ENCODE results near the gene CREBBP. TPM values are rescaled to one million over a fixed set of nuclear protein-coding genes. Genes with fewer than 3 reads are reported as not detected.
"Not testable (repeated sequence)": the region's sequence is repeated elsewhere in the genome, so short reads cannot be mapped to it uniquely, and the experiment has no call there.

The CREBBP gene
- total and polyA plus RNA-seq, 2 experiments from 2014 or later = 24.4 to 33.8 TPM

DNA sequence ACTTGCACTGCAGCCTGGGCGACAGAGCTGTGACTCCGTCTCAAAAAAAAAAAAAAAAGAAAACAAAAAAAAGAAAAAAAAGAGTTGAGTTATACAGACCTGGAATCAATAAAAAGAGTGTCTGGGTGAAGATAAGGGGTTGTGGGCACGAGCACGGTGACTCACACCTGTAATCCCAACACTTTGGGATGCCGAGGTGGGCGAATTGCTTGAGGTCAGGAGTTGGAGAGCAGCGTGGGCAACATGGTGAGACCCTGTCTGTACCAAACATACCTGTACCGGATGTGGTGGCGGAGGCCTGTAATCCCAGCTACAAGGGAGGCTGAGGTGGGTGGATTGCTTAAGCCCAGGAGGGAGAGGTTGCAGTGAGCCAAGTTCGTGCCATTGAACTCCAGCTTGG lies 161.9 kb downstream of the CREBBP start:
- Histone ChIP-seq H3K9me3 (ENCODE audit: low read depth) (no peaks in the 10 kb centered on the region), H3K36me3 (no peaks in the 10 kb centered on the region), H3K27me3 (no peaks in the 10 kb centered on the region), H3K4me3 (no peak overlapping the region), H3K4me1 (ENCODE audit: low read depth) (no peaks in the 10 kb centered on the region), H3K27ac (no peak overlapping the region)
- DNase-seq (ENCODE audit: low read depth in 1 of 2, low spot score in 1 of 2) = no peak
- TF ChIP-seq, protein P1, sequence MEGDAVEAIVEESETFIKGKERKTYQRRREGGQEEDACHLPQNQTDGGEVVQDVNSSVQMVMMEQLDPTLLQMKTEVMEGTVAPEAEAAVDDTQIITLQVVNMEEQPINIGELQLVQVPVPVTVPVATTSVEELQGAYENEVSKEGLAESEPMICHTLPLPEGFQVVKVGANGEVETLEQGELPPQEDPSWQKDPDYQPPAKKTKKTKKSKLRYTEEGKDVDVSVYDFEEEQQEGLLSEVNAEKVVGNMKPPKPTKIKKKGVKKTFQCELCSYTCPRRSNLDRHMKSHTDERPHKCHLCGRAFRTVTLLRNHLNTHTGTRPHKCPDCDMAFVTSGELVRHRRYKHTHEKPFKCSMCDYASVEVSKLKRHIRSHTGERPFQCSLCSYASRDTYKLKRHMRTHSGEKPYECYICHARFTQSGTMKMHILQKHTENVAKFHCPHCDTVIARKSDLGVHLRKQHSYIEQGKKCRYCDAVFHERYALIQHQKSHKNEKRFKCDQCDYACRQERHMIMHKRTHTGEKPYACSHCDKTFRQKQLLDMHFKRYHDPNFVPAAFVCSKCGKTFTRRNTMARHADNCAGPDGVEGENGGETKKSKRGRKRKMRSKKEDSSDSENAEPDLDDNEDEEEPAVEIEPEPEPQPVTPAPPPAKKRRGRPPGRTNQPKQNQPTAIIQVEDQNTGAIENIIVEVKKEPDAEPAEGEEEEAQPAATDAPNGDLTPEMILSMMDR (IDR thresholded peaks at IDR 0.05; ENCODE audit: low read depth, low read length) = no peak

DNA sequence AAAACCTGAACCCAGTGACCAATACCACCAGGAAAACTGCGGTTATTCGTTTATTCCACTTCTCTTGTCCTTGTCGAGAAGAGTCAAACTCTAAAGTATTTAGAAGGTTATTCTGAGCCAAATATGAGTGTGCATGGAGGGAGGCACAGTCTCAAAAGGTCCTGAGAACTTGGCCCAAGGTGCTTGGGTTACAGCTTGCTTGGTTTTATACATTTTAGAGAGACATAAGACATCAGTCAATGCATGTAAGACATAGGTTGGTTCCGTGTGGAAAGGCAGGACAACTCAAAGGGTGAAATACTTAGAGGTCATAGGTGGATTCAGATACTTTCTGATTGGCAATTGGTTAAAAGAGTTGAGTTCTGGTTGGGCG lies 162.5 kb downstream of the CREBBP start:
- Histone ChIP-seq H3K36me3 (no peaks in the 10 kb centered on the region), H3K4me1 (ENCODE audit: low read depth) (no peaks in the 10 kb centered on the region), H3K27me3 (no peaks in the 10 kb centered on the region), H3K27ac (peak overlapping the region; percentile 95), H3K4me3 (peak overlapping the region; percentile 96), H3K9me3 (ENCODE audit: low read depth) (no peaks in the 10 kb centered on the region)
- TF ChIP-seq, protein P1 (IDR thresholded peaks at IDR 0.05; ENCODE audit: low read depth, low read length) = no peak
- peak in 1 of 2 donors; percentile 4 for DNase-seq (ENCODE audit: low read depth in 1 of 2, low spot score in 1 of 2)

DNA sequence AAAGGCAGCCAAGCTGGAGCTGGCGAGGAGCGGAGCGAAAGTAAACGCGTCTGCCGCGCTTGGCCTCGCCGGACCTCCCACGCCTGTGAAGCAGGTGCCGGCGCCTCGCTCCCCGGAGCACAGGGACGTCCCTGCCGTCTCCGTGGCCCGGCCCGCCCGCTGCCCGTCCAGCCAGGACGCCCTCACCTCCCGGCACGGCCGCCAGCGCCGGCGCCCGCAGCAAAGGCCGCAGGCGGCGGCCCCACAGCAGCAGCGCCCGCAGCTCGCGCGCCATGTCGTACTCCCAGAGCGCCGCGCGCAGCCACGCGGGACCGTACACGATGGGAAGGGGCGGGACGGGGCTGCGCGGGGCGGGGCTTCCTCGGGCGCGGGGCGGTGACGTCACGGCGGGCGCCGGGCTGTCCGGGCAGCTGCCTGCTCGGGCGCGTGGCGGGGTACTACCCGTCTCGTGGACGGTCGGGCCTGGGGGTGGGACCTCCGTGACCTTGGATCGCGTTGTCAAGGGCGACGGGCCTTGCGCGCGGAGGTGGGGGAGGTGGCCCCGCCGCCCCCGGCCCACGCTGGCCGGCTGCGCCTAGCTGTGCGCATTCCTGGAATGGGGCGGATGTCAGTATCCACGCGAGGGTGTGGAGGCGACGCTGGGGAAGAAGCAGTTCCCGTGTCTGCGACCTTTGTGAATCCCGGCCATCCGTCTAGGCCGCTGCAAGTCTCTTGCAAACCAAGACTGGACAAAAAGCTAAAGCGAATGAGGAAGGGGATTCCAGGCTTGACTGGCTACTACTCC lies 163.1 kb downstream of the CREBBP start, which contains the start of gene TRAP1:
Gene TRAP1, minus strand, starts transcription at position 290 of the 784 bp plus-strand sequence. Its CDS starts 16 bp downstream, at position 274.
- Histone ChIP-seq H3K4me3 (peak within 1 kb of the TSS; percentile 96), H3K36me3 (no peaks in the 10 kb centered on the region), H3K27me3 (no peaks in the 10 kb centered on the region), H3K4me1 (ENCODE audit: low read depth) (no peaks in the 10 kb centered on the region), H3K9me3 (ENCODE audit: low read depth) (no peaks in the 10 kb centered on the region), H3K27ac (peak within 1 kb of the TSS; percentile 95)
- DNase-seq (ENCODE audit: low read depth in 1 of 2, low spot score in 1 of 2) = peak; percentile 89 to 92
- TF ChIP-seq, protein P1 (IDR thresholded peaks at IDR 0.05; ENCODE audit: low read depth, low read length) = no peak

DNA sequence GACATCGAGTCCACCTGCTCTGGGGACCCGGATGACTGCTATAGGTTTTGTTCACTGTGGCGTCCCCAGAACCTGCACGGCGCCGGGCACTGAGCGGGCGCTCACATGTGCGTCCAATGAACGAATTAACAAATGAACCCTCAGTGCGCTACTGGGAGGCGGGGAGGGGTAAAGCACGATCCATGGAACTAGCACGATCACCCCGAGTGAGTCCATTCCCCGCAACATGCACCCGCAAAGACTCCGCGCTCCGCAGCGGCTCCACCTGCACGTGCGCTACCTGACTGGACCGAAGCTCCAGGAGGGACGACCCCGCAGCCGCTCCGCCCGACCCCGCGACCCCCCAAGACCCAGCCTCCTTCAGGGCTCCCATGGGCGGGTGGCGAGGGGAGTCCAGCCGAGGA lies 163.7 kb downstream of the CREBBP start:
- TF ChIP-seq, protein P1 (IDR thresholded peaks at IDR 0.05; ENCODE audit: low read depth, low read length) = no peak
- Histone ChIP-seq H3K4me1 (ENCODE audit: low read depth) (no peaks in the 10 kb centered on the region), H3K27ac (peak overlapping the region; percentile 95), H3K36me3 (no peaks in the 10 kb centered on the region), H3K4me3 (peak overlapping the region; percentile 96), H3K27me3 (no peaks in the 10 kb centered on the region), H3K9me3 (ENCODE audit: low read depth) (no peaks in the 10 kb centered on the region)
- peak; percentile 12 to 40 for DNase-seq (ENCODE audit: low read depth in 1 of 2, low spot score in 1 of 2)

DNA sequence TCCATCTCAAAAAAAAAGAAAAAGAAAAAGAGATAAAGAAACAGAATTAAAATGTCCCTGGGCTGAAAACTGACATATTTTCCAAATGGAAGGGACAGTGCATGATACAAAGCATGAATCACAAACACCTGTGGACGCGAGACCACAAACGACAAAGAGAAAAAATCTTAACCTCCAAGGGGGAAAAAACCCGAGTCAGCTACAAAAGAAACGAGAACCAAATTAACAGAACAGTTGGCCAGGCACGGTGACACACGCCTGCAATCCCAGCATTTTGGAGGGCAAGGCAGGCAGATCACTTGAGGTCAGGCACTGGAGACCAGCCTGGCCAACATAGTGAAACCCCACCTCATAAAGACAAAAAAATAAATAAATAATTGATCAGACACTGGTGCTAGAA lies 165.1 kb downstream of the CREBBP start:
- no peaks in the 10 kb centered on the region for H3K36me3 ChIP-seq
- no peak for DNase-seq (ENCODE audit: low read depth in 1 of 2, low spot score in 1 of 2)
- H3K9me3 ChIP-seq (ENCODE audit: low read depth) = no peaks in the 10 kb centered on the region
- H3K4me1 ChIP-seq (ENCODE audit: low read depth) = no peaks in the 10 kb centered on the region
- H3K27ac ChIP-seq = no peak overlapping the region
- TF ChIP-seq, protein P1 (IDR thresholded peaks at IDR 0.05; ENCODE audit: low read depth, low read length) = no peak
- no peaks in the 10 kb centered on the region for H3K27me3 ChIP-seq
- H3K4me3 ChIP-seq = no peak overlapping the region

DNA sequence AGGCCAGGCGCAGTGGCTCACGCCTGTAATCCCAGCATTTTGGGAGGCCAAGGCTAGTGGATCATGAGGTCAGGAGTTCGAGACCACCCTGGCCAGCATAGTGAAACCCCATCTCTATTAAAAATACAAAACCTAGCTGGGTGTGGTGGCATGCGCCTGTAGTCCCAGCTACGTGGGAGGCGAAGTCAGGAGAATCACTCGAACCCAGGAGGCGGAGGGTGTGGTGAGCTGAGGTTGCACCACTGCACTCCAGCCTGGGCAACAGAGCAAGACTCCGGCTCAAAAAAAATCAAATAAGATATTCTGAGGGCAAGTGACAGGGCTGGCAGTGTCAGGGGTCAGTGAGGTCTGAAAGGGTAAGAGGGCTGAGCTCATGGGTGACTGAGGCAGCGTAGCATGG lies 166.1 kb downstream of the CREBBP start:
- H3K27ac ChIP-seq; H3K4me3 ChIP-seq; H3K9me3 ChIP-seq (ENCODE audit: low read depth); H3K4me1 ChIP-seq (ENCODE audit: low read depth); H3K36me3 ChIP-seq; H3K27me3 ChIP-seq; DNase-seq (ENCODE audit: low read depth in 1 of 2, low spot score in 1 of 2): not testable (repeated sequence)
